GM21515 (cell line): ENCODE measurements around the gene ANKRD34A.
"Not testable (repeated sequence)": the region's sequence is repeated elsewhere in the genome, so short reads cannot be mapped to it uniquely, and the experiment has no call there.

Experiments
- ATAC-seq: cut with Tn5 transposase; IDR thresholded peaks from one replicate; pipeline ENCODE4 v1.9.1; 2021; ENCODE audit not compliant: unreplicated experiment

ANKRD34A gene

GRCh38 chr1:145949219-145949618 lies 15.2 kb downstream of the ANKRD34A start:
- no peak for ATAC-seq

GRCh38 chr1:145947551-145947950 lies 16.8 kb downstream of the ANKRD34A start:
- ATAC-seq: no peak

GRCh38 chr1:145946477-145946986 lies 17.8 kb downstream of the ANKRD34A start:
- ATAC-seq: no peak

- ATAC-seq: no peak
Measured at GRCh38 chr1:145944532-145944931, 19.8 kb downstream of the ANKRD34A start.

GRCh38 chr1:145942871-145943270 lies 21.5 kb downstream of the ANKRD34A start:
- no peak for ATAC-seq

GRCh38 chr1:145942405-145942804 lies 22.0 kb downstream of the ANKRD34A start:
- no peak for ATAC-seq

GRCh38 chr1:145937436-145937835 lies 26.9 kb downstream of the ANKRD34A start:
- no peak for ATAC-seq

GRCh38 chr1:145936247-145936646 lies 28.1 kb downstream of the ANKRD34A start:
- no peak for ATAC-seq

GRCh38 chr1:145935708-145936107 lies 28.7 kb downstream of the ANKRD34A start:
- ATAC-seq: no peak

- ATAC-seq: not testable (repeated sequence)
Measured at GRCh38 chr1:145932522-145933009, 31.8 kb downstream of the ANKRD34A start.

- ATAC-seq: no peak
Measured at GRCh38 chr1:145927916-145928643, 36.3 kb downstream of the ANKRD34A start.

GRCh38 chr1:145927063-145927886 lies 37.1 kb downstream of the ANKRD34A start, which contains the start of gene RBM8A:
Gene RBM8A, minus strand, starts transcription at chr1:145927484. Its CDS starts 58 bp downstream, at chr1:145927426.
- ATAC-seq: peak; percentile 87

GRCh38 chr1:145926686-145927062 lies 37.7 kb downstream of the ANKRD34A start:
- peak; percentile 5 for ATAC-seq

GRCh38 chr1:145922266-145922665 lies 42.1 kb downstream of the ANKRD34A start:
- no peak for ATAC-seq

GRCh38 chr1:145920297-145920696 lies 44.1 kb downstream of the ANKRD34A start:
- ATAC-seq: not testable (repeated sequence)

GRCh38 chr1:145918992-145919939 lies 45.1 kb downstream of the ANKRD34A start:
- ATAC-seq: peak; percentile 80

- ATAC-seq: peak; percentile 71
Measured at GRCh38 chr1:145918144-145918991, 46.0 kb downstream of the ANKRD34A start, which contains the start of gene PEX11B. Gene PEX11B, minus strand, starts transcription at chr1:145918717. Its CDS starts 29 bp downstream, at chr1:145918688.

- ATAC-seq: no peak
Measured at GRCh38 chr1:145917595-145917994, 46.8 kb downstream of the ANKRD34A start.

GRCh38 chr1:145916745-145917144 lies 47.6 kb downstream of the ANKRD34A start:
- no peak for ATAC-seq
